Adipocyte (in vitro differentiated cells): ENCODE measurements around the gene SIPA1L3.

Experiments
- DNase-seq: peaks from one replicate; pipeline ENCODE4 v3.0.0-alpha.2; 2015; ENCODE audit warnings: low read depth
- H3K27me3 ChIP-seq: replicated peaks from 2 replicates; pipeline ENCODE4 v1.7.0; 2013; ENCODE audit warnings: mild to moderate bottlenecking, low read length, moderate library complexity; ENCODE audit not compliant: control insufficient read depth, insufficient read depth
- H3K36me3 ChIP-seq: 2 replicates; pipeline ENCODE4 v1.7.0; 2013; ENCODE audit warnings: low read length, mild to moderate bottlenecking, moderate library complexity; ENCODE audit not compliant: control insufficient read depth, insufficient read depth, severe bottlenecking
- H3K4me1 ChIP-seq: 2 replicates; pipeline ENCODE4 v1.7.0; 2013; ENCODE audit warnings: mild to moderate bottlenecking, low read length, moderate library complexity; ENCODE audit not compliant: control insufficient read depth, insufficient read depth
- H3K4me3 ChIP-seq: 2 replicates; pipeline ENCODE4 v1.7.0; 2013; ENCODE audit warnings: mild to moderate bottlenecking, low read length, moderate library complexity
- H3K9ac ChIP-seq: 2 replicates; pipeline ENCODE4 v1.7.0; 2013; ENCODE audit warnings: mild to moderate bottlenecking, low read length, moderate library complexity
- H3K9me3 ChIP-seq: 2 replicates; pipeline ENCODE4 v1.7.0; 2013; ENCODE audit warnings: mild to moderate bottlenecking, low read length, moderate library complexity; ENCODE audit not compliant: control insufficient read depth

Gene SIPA1L3

GRCh38 chr19:37893845-37894575 lies 13.0 kb upstream of the SIPA1L3 start:
- Histone ChIP-seq H3K9ac (no peak overlapping the region), H3K4me1 (no peaks in the 10 kb centered on the region), H3K4me3 (no peak overlapping the region), H3K27me3 (peaks cover 24% of the 10 kb centered on the region), H3K9me3 (peaks cover 4% of the 10 kb centered on the region), H3K36me3 (no peaks in the 10 kb centered on the region)
- no peak for DNase-seq

- Histone ChIP-seq H3K9ac (no peak overlapping the region), H3K4me1 (no peaks in the 10 kb centered on the region), H3K27me3 (peaks cover 24% of the 10 kb centered on the region), H3K9me3 (no peaks in the 10 kb centered on the region), H3K36me3 (no peaks in the 10 kb centered on the region), H3K4me3 (no peak overlapping the region)
- DNase-seq = no peak
Measured at GRCh38 chr19:37896180-37896579, 10.8 kb upstream of the SIPA1L3 start.

GRCh38 chr19:37899453-37899852 lies 7.6 kb upstream of the SIPA1L3 start:
- Histone ChIP-seq H3K4me1 (no peaks in the 10 kb centered on the region), H3K27me3 (peaks cover 9% of the 10 kb centered on the region), H3K36me3 (no peaks in the 10 kb centered on the region), H3K9ac (no peak overlapping the region), H3K9me3 (no peaks in the 10 kb centered on the region), H3K4me3 (no peak overlapping the region)
- DNase-seq = no peak

- Histone ChIP-seq H3K9ac (no peak overlapping the region), H3K4me1 (no peaks in the 10 kb centered on the region), H3K4me3 (no peak overlapping the region), H3K27me3 (peaks cover 4% of the 10 kb centered on the region), H3K36me3 (no peaks in the 10 kb centered on the region), H3K9me3 (no peaks in the 10 kb centered on the region)
- DNase-seq = no peak
Measured at GRCh38 chr19:37899966-37900365, 7.0 kb upstream of the SIPA1L3 start.

- peak; percentile 93 for DNase-seq
- no peaks in the 10 kb centered on the region for H3K9me3 ChIP-seq
Measured at GRCh38 chr19:37902668-37903067, 4.3 kb upstream of the SIPA1L3 start.

GRCh38 chr19:37903096-37903495 lies 3.9 kb upstream of the SIPA1L3 start:
- Histone ChIP-seq H3K9ac (no peak overlapping the region), H3K4me1 (peaks cover 6% of the 10 kb centered on the region), H3K9me3 (no peaks in the 10 kb centered on the region), H3K27me3 (no peaks in the 10 kb centered on the region), H3K4me3 (no peak overlapping the region), H3K36me3 (no peaks in the 10 kb centered on the region)
- no peak for DNase-seq

More at GRCh38 chr19:37902668-37903067, 4.3 kb upstream of the SIPA1L3 start:
- H3K36me3 ChIP-seq = no peaks in the 10 kb centered on the region
- no peaks in the 10 kb centered on the region for H3K27me3 ChIP-seq
- peaks cover 2% of the 10 kb centered on the region for H3K4me1 ChIP-seq
- H3K4me3 ChIP-seq = no peak overlapping the region
- H3K9ac ChIP-seq = no peak overlapping the region

- Histone ChIP-seq H3K27me3 (no peaks in the 10 kb centered on the region), H3K36me3 (no peaks in the 10 kb centered on the region), H3K4me1 (peaks cover 8% of the 10 kb centered on the region), H3K9me3 (no peaks in the 10 kb centered on the region), H3K4me3 (peak within 1 kb of the TSS; percentile 92), H3K9ac (peak within 1 kb of the TSS; percentile 85)
- peak; percentile 9 for DNase-seq
Measured at GRCh38 chr19:37905946-37906868, 801 bp upstream of the SIPA1L3 start, which contains the start of gene WDR87. Gene WDR87, minus strand, starts transcription at chr19:37906594. Its CDS starts 8,355 bp downstream, at chr19:37898239.

GRCh38 chr19:37907735-37908455 lies 887 bp downstream of the SIPA1L3 start:
- no peaks in the 10 kb centered on the region for H3K9me3 ChIP-seq
- no peaks in the 10 kb centered on the region for H3K36me3 ChIP-seq
- H3K4me3 ChIP-seq = peak overlapping the region; percentile 92
- peak overlapping the region; percentile 85 for H3K9ac ChIP-seq
- peaks cover 8% of the 10 kb centered on the region for H3K4me1 ChIP-seq
- no peaks in the 10 kb centered on the region for H3K27me3 ChIP-seq
- no peak for DNase-seq

GRCh38 chr19:37909661-37910199 lies 2.7 kb downstream of the SIPA1L3 start:
- DNase-seq = no peak
- H3K36me3 ChIP-seq = no peaks in the 10 kb centered on the region
- no peaks in the 10 kb centered on the region for H3K9me3 ChIP-seq
- no peak overlapping the region for H3K4me3 ChIP-seq
- no peak overlapping the region for H3K9ac ChIP-seq
- H3K27me3 ChIP-seq = no peaks in the 10 kb centered on the region
- H3K4me1 ChIP-seq = peaks cover 8% of the 10 kb centered on the region

- DNase-seq = no peak
- no peak overlapping the region for H3K9ac ChIP-seq
Measured at GRCh38 chr19:37914908-37915307, 7.9 kb downstream of the SIPA1L3 start.

More at GRCh38 chr19:37914908-37915307, 7.9 kb downstream of the SIPA1L3 start:
- H3K36me3 ChIP-seq = no peaks in the 10 kb centered on the region
- H3K9me3 ChIP-seq = no peaks in the 10 kb centered on the region
- H3K27me3 ChIP-seq = no peaks in the 10 kb centered on the region
- H3K4me1 ChIP-seq = no peaks in the 10 kb centered on the region
- no peak overlapping the region for H3K4me3 ChIP-seq
